Right ventricle myocardium inferior (tissue), 1 donor: ENCODE data around the gene OPN1LW. TPM values are rescaled to one million over a fixed set of nuclear protein-coding genes. Genes with fewer than 3 reads are reported as not detected.
"Not testable (repeated sequence)": the region's sequence is repeated elsewhere in the genome, so short reads cannot be mapped to it uniquely, and the experiment has no call there.

Experiments
- ATAC-seq: fragments of 200-7000 bp; cut with Tn5 transposase; one replicate; pipeline ENCODE4 v1.9.1; 2020; ENCODE audit warnings: mild to moderate bottlenecking, moderate library complexity
- DNase-seq: peaks from one replicate; pipeline ENCODE4 v3.0.0; 2021; ENCODE audit errors: missing footprints
- intact Hi-C: fragments of 100-400 bp; cut with DNase I; formaldehyde crosslinking; loops from one replicate; pipeline ENCODE4 v1.11.0; 2022
- total RNA-seq: library from RNA; stranded (reverse); fragmentation: NEBNext Ultra II Directional; extraction: Animal tissue kit (Norgen Biotek cat#: 25700); gene quantifications from one replicate; pipeline ENCODE4 v1.2.1, GENCODE V29; 2021
- donor health status: DM: no; HTN: yes; CAD: no; lungs with severe emphysema.

The OPN1LW gene
- total RNA-seq, 1 donor from 2014 or later: not detected

DNA sequence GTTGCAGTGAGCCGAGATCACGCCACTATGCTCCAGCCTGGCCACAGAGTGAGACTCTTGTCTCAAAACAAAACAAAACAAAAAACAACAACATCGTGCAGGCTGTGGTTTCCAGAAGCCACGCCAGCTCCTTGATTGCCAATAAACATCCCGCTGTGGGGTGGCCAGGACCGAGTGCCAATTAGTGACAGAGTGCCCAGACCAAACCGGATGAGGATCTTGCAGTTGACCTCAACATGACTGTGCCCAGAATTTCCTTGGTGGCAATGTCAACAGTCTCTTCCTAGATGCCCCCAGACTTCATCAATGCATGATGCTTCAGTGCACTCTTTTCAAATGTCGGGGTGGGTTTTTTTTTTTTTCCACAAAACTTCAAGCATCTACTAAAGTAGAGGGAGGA, 39.8 kb downstream of the OPN1LW start:
- ATAC-seq, intact Hi-C loops, DNase-seq: not testable (repeated sequence)

- ATAC-seq, DNase-seq, intact Hi-C loops: not testable (repeated sequence)
These were observed 48.8 kb downstream of the OPN1LW start for GRCh38 chrX:154192846-154193245.

DNA sequence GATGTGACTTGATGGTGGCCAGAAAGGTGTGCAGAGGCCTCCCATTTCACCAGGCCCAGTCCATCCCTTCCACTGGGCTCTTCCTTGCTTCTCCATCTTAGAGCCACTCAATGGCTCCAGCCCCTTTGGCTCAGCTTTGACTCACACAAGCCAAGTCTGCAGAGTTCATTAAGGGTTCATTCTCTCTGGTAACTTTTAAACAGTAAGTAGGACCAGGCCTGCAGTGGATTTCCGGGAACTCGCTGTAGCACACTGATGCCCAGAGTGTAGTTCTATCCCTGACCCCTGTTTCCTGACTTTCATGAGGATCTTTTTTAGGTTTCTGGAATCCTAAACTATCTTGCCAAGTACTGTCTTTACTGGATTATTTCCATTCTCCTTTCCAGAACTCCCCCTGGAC, 50.3 kb downstream of the OPN1LW start:
- ATAC-seq, intact Hi-C loops, DNase-seq: not testable (repeated sequence)

DNA sequence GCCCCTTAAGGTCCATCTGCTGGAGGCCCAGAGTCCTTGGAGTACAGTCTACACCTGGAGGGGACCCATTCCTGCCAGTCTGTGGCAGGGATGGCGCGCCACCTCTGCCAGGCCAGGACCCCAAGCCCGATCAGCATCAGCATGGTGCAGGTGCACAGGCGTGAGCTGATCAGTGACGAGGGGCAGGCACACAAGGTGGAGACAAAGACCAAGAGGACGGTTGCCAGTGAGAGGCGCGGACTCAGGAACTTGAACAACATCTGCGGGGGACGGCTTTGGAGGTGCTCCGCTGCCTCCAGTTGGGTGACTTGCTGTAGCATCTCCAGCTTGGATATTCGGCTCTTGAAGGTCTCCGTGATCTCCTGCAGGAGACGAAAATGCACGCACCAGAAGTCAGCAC, 52.4 kb downstream of the OPN1LW start:
- DNase-seq, ATAC-seq, intact Hi-C loops: not testable (repeated sequence)

Other genes starting within 250 kb of the OPN1LW start
- gene AVPR2, start 239.6 kb upstream of the OPN1LW start, total RNA-seq: 3.2 TPM
- gene ARHGAP4, start 218.0 kb upstream of the OPN1LW start, total RNA-seq: 9.7 TPM
- gene NAA10, start 209.2 kb upstream of the OPN1LW start, total RNA-seq: 80.6 TPM
- gene RENBP, start 199.6 kb upstream of the OPN1LW start, total RNA-seq: 8.8 TPM
- gene HCFC1, start 172.4 kb upstream of the OPN1LW start, total RNA-seq: 25.4 TPM
- gene TMEM187, start 171.5 kb upstream of the OPN1LW start, total RNA-seq: 6.9 TPM
- 38.6 TPM for gene IRAK1, start 124.3 kb upstream of the OPN1LW start, total RNA-seq
- gene MECP2, start 46.5 kb upstream of the OPN1LW start, total RNA-seq: 32.8 TPM
- gene OPN1MW, start 38.4 kb downstream of the OPN1LW start, total RNA-seq: not detected
- gene OPN1MW2, start 75.5 kb downstream of the OPN1LW start, total RNA-seq: not detected
- gene OPN1MW3, start 113.3 kb downstream of the OPN1LW start, total RNA-seq: not detected
- not detected for gene TEX28, start 150.9 kb downstream of the OPN1LW start, total RNA-seq
- gene TKTL1, start 151.6 kb downstream of the OPN1LW start, total RNA-seq: 13.0 TPM
- gene FLNA, start 230.4 kb downstream of the OPN1LW start, total RNA-seq: 253 TPM
- gene EMD, start 235.1 kb downstream of the OPN1LW start, total RNA-seq: 51.1 TPM